ENCODE measurements around the gene ANKHD1.

ANKHD1 gene

DNA sequence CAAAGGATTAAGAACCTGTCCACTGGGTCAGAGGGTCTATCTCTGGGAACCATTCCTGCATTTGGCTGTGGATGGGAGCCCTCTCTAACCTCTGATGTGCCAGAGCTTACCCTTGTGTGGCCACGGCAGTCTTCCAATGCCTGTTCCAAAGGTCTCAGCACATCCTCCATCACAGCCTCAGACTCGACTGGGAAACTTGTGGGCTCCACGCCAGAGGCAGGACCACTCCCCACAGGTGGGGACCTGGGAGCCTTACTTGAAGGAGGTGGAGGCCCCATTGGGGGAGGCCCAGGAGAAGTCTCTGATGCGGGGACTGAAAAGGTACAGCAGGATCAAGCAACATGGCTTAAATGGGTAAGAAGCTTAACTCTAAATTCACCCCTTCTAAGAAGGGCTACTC, 150.2 kb downstream of the ANKHD1 start:
- no peak for DNase-seq
- Histone ChIP-seq H3K27me3 (replicated peaks in 2 of 5; ENCODE audit: control insufficient read depth in 4 of 5, insufficient read depth in 5 of 5, low read length in 4 of 5) (no peaks in the 10 kb centered on the region), H3K4me3 (ENCODE audit: control insufficient read depth in 1 of 7, extremely low read depth in 1 of 7, insufficient read depth in 4 of 7, low read depth in 2 of 7, low read length in 6 of 7) (no peak overlapping the region), H3K9me3 (ENCODE audit: control extremely low read depth in 1 of 5, control insufficient read depth in 4 of 5, insufficient read depth in 2 of 5, low read depth in 1 of 5, low read length in 4 of 5) (no peaks in the 10 kb centered on the region), H3K36me3 (ENCODE audit: control insufficient read depth in 4 of 4, insufficient read depth in 4 of 4, low read length in 3 of 4) (peaks cover 18 to 48% (median 21%) of the 10 kb centered on the region in 4 experiments), H3K27ac (ENCODE audit: insufficient read depth in 1 of 2, low read depth in 1 of 2, low read length in 2 of 2, poor library complexity in 1 of 2, severe bottlenecking in 2 of 2) (no peak overlapping the region), H3K4me1 (ENCODE audit: control extremely low read depth in 1 of 4, control insufficient read depth in 4 of 4, insufficient read depth in 4 of 4, low read length in 3 of 4) (peaks cover 19 to 43% (median 37%) of the 10 kb centered on the region in 4 experiments)
- ChIA-PET CTCF (interaction anchor here (1.7 kb wide), 1 partner anchor 83 kb away, joined by 7 read pairs; no protein-coding TSS in a partner anchor), POLR2A (no interaction called here)
- 100% methylated on average over 2 of the region's 4 CpGs for WGBS (ENCODE audit: insufficient coverage)

DNA sequence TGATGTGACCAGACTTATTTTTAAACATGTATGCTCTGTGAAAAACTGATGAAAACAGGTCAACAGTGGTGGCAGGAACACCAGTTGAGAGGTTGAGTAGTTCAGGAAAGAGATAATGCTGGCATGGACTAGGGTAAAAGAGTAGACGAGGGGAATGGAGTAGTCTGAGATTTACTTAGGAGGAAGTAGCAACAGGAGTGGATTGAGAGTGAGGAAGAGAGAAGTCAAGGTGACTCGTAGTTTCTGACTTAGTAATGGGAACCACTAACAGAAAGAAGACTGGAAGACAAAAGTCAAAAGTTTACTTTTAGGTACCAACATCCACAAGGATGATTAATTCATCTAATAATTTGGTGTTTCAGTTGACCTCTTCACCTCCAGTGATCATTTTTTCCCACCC, 152.0 kb downstream of the ANKHD1 start:
- H3K9me3 ChIP-seq (ENCODE audit: control extremely low read depth in 1 of 5, control insufficient read depth in 4 of 5, insufficient read depth in 2 of 5, low read depth in 1 of 5, low read length in 4 of 5): no peaks in the 10 kb centered on the region
- H3K36me3 ChIP-seq (ENCODE audit: control insufficient read depth in 4 of 4, insufficient read depth in 4 of 4, low read length in 3 of 4): peaks cover 18 to 43% (median 21%) of the 10 kb centered on the region in 4 experiments
- H3K4me1 ChIP-seq (ENCODE audit: control extremely low read depth in 1 of 4, control insufficient read depth in 4 of 4, insufficient read depth in 4 of 4, low read length in 3 of 4): peaks cover 19 to 31% (median 29%) of the 10 kb centered on the region in 4 experiments
- ChIA-PET POLR2A (interaction anchor here (0.6 kb wide), 1 partner anchor 31 kb away, joined by 4 read pairs; no protein-coding TSS in a partner anchor), CTCF (interaction anchor here (0.6 to 1.1 kb wide), 2 partner anchors 12 to 81 kb away, joined by 3 read pairs; no protein-coding TSS in a partner anchor)
- H3K27ac ChIP-seq (ENCODE audit: insufficient read depth in 1 of 2, low read depth in 1 of 2, low read length in 2 of 2, poor library complexity in 1 of 2, severe bottlenecking in 2 of 2): no peak overlapping the region
- WGBS (ENCODE audit: insufficient coverage): no CpG with 5 or more reads among the region's 2 CpGs
- H3K4me3 ChIP-seq (ENCODE audit: control insufficient read depth in 1 of 7, extremely low read depth in 1 of 7, insufficient read depth in 4 of 7, low read depth in 2 of 7, low read length in 6 of 7): no peak overlapping the region
- no peaks in the 10 kb centered on the region for H3K27me3 ChIP-seq (replicated peaks in 2 of 5; ENCODE audit: control insufficient read depth in 4 of 5, insufficient read depth in 5 of 5, low read length in 4 of 5)
- DNase-seq: no peak

DNA sequence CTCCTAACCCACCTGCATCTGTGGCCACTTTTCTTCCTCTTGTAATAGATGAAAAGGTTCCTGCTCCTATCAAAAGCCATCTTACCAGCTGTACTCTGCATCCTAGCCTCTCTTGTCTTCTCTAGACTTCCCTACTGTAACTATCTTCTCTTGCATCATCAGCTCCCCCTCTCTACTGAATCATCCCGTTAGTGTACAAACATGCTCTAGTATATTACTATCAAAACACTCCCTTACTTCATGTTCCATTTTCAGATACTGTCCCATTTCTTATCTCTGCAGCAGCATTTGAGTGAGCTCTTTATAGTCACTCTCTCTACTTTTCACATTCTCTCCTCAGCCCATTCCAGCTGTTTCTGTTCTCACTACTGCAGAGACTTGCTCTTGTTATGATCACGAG, 152.8 kb downstream of the ANKHD1 start:
- ChIA-PET CTCF (interaction anchor here (0.7 to 1.1 kb wide), 2 partner anchors 85 to 136 kb away, joined by 3 read pairs; partner anchors contain the start of genes HARS1, HARS2 and TMCO6), POLR2A (no interaction called here)
- H3K36me3 ChIP-seq (ENCODE audit: control insufficient read depth in 4 of 4, insufficient read depth in 4 of 4, low read length in 3 of 4): peaks cover 18 to 39% (median 21%) of the 10 kb centered on the region in 4 experiments
- H3K27ac ChIP-seq (ENCODE audit: insufficient read depth in 1 of 2, low read depth in 1 of 2, low read length in 2 of 2, poor library complexity in 1 of 2, severe bottlenecking in 2 of 2): no peak overlapping the region
- DNase-seq: no peak
- no peaks in the 10 kb centered on the region for H3K9me3 ChIP-seq (ENCODE audit: control extremely low read depth in 1 of 5, control insufficient read depth in 4 of 5, insufficient read depth in 2 of 5, low read depth in 1 of 5, low read length in 4 of 5)
- WGBS (ENCODE audit: insufficient coverage): 90% methylated on average over 1 of the region's 2 CpGs
- no peak overlapping the region for H3K4me3 ChIP-seq (ENCODE audit: control insufficient read depth in 1 of 7, extremely low read depth in 1 of 7, insufficient read depth in 4 of 7, low read depth in 2 of 7, low read length in 6 of 7)
- peaks cover 12 to 23% (median 21%) of the 10 kb centered on the region in 4 experiments for H3K4me1 ChIP-seq (ENCODE audit: control extremely low read depth in 1 of 4, control insufficient read depth in 4 of 4, insufficient read depth in 4 of 4, low read length in 3 of 4)
- H3K27me3 ChIP-seq (replicated peaks in 2 of 5; ENCODE audit: control insufficient read depth in 4 of 5, insufficient read depth in 5 of 5, low read length in 4 of 5): no peaks in the 10 kb centered on the region

DNA sequence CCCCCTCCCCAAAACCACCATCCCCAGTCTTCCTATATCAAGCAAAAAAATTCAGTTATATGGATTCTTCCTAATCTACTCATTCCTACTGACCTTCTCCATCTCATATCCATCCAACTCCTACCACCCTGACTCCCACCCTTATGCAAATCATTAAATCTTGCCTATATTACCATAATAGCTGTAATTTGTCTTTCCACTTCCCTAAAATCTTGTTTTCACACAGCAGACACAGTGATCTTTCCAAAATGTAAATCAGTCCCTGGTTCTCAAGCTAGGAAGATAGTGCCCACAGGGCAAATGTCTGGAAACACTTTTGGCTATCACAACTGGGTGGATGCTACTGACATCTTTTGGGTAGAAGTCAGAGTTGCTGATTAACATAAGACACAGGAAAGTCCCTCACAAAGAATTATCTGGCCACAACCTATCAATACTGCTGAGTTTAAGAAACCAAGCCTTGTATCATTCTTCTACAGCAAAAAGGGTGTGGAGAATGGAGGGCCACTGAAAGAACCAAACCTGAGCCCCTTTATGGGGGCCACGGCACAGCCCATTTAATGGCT, 154.2 kb downstream of the ANKHD1 start:
- Histone ChIP-seq H3K27me3 (replicated peaks in 2 of 5; ENCODE audit: control insufficient read depth in 4 of 5, insufficient read depth in 5 of 5, low read length in 4 of 5) (no peaks in the 10 kb centered on the region), H3K36me3 (ENCODE audit: control insufficient read depth in 4 of 4, insufficient read depth in 4 of 4, low read length in 3 of 4) (peaks cover 13 to 31% (median 15%) of the 10 kb centered on the region in 4 experiments), H3K9me3 (ENCODE audit: control extremely low read depth in 1 of 5, control insufficient read depth in 4 of 5, insufficient read depth in 2 of 5, low read depth in 1 of 5, low read length in 4 of 5) (no peaks in the 10 kb centered on the region), H3K27ac (ENCODE audit: insufficient read depth in 1 of 2, low read depth in 1 of 2, low read length in 2 of 2, poor library complexity in 1 of 2, severe bottlenecking in 2 of 2) (peak overlapping the region in 1 of 2 experiments; percentile 91), H3K4me1 (ENCODE audit: control extremely low read depth in 1 of 4, control insufficient read depth in 4 of 4, insufficient read depth in 4 of 4, low read length in 3 of 4) (peaks cover 12 to 19% (median 18%) of the 10 kb centered on the region in 4 experiments), H3K4me3 (ENCODE audit: control insufficient read depth in 1 of 7, extremely low read depth in 1 of 7, insufficient read depth in 4 of 7, low read depth in 2 of 7, low read length in 6 of 7) (peak overlapping the region in 4 of 7 experiments; percentile 2 to 93 (median 84))
- POLR2A ChIA-PET: no interaction called here
- CTCF ChIA-PET: interaction anchor here (0.7 to 0.9 kb wide), 2 partner anchors 9 to 10 kb away, joined by 3 read pairs; partner anchors contain the start of gene EIF4EBP3
- 80% methylated on average over 1 of the region's 1 CpG for WGBS (ENCODE audit: insufficient coverage)
- no peak for DNase-seq

DNA sequence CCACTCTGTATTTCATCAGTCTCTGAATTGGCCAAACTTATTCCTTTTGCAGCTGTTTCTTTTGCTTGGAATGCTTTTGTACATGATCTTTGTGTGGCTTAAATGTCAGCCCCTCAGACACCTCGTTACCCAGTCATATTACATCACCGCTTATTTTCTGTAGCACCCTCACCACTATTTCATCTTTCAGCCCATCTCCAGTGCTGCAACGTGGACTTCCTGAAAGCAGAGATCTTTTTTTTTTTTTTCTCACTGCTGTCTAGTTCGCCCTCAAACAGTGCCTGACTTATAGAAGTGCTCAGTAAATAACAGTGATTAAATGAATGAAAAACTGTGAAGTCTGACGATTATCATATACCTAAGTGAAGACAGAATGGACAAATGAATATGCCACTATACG, 154.8 kb downstream of the ANKHD1 start:
- CTCF ChIA-PET: no interaction called here
- WGBS (ENCODE audit: insufficient coverage): 0% methylated on average over 3 of the region's 6 CpGs
- POLR2A ChIA-PET: interaction anchor here (1.6 kb wide), 1 partner anchor 91 kb away, joined by 7 read pairs; the partner anchor contains the start of genes IK and NDUFA2
- Histone ChIP-seq H3K4me1 (ENCODE audit: control extremely low read depth in 1 of 4, control insufficient read depth in 4 of 4, insufficient read depth in 4 of 4, low read length in 3 of 4) (peaks cover 12 to 19% (median 18%) of the 10 kb centered on the region in 4 experiments), H3K4me3 (ENCODE audit: control insufficient read depth in 1 of 7, extremely low read depth in 1 of 7, insufficient read depth in 4 of 7, low read depth in 2 of 7, low read length in 6 of 7) (peak overlapping the region in 6 of 7 experiments; percentile 68 to 93 (median 84)), H3K9me3 (ENCODE audit: control extremely low read depth in 1 of 5, control insufficient read depth in 4 of 5, insufficient read depth in 2 of 5, low read depth in 1 of 5, low read length in 4 of 5) (no peaks in the 10 kb centered on the region), H3K27ac (ENCODE audit: insufficient read depth in 1 of 2, low read depth in 1 of 2, low read length in 2 of 2, poor library complexity in 1 of 2, severe bottlenecking in 2 of 2) (peak overlapping the region in 1 of 2 experiments; percentile 91), H3K27me3 (replicated peaks in 2 of 5; ENCODE audit: control insufficient read depth in 4 of 5, insufficient read depth in 5 of 5, low read length in 4 of 5) (no peaks in the 10 kb centered on the region), H3K36me3 (ENCODE audit: control insufficient read depth in 4 of 4, insufficient read depth in 4 of 4, low read length in 3 of 4) (peaks cover 10 to 30% (median 14%) of the 10 kb centered on the region in 4 experiments)
- peak in 2 of 3 donors; percentile 56 to 64 for DNase-seq

DNA sequence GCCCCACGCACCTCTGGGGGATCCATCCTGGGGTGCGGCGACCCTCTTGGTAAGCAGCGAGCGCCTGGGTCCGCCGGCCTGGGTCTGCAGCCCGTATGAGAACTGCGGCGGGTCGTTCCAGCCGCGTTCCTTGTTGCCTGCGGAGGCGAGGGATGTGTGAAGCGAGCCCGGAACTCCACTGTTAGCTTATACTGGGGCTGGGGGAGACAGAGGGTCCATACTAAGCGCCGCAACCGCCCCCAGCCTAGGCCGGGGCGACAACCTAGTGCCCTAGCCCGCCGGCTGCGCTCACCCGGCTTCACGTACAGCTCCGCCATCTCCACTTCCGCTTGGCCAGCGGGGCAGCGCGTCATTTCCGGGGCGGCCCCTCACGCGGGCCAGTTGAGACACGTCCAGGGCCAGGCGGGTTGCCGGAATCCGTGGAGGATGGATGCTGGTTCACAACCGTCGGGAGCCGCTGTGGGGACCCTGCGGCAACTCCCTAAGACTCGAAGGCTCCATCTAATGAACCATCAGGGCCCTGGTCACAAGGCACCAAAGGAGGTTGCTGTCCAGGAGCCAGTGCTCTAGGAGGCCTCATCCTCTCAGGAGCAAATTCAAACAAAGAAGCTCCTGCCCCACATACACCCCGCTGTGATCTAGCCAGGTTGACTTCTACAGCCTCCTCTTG, 155.6 kb downstream of the ANKHD1 start, which contains the start of gene SRA1:
SRA1 (minus strand) TSS at position 338 of the 670 bp plus-strand sequence; CDS start at position 317, 21 bp downstream.
- WGBS (ENCODE audit: insufficient coverage): under 1% methylated on average over 33 of the region's 46 CpGs
- Histone ChIP-seq H3K27ac (ENCODE audit: insufficient read depth in 1 of 2, low read depth in 1 of 2, low read length in 2 of 2, poor library complexity in 1 of 2, severe bottlenecking in 2 of 2) (peak within 1 kb of the TSS; percentile 74 to 91), H3K4me1 (ENCODE audit: control extremely low read depth in 1 of 4, control insufficient read depth in 4 of 4, insufficient read depth in 4 of 4, low read length in 3 of 4) (peaks cover 12 to 19% (median 18%) of the 10 kb centered on the region in 4 experiments), H3K36me3 (ENCODE audit: control insufficient read depth in 4 of 4, insufficient read depth in 4 of 4, low read length in 3 of 4) (peaks cover 5 to 23% (median 12%) of the 10 kb centered on the region in 4 experiments), H3K9me3 (ENCODE audit: control extremely low read depth in 1 of 5, control insufficient read depth in 4 of 5, insufficient read depth in 2 of 5, low read depth in 1 of 5, low read length in 4 of 5) (no peaks in the 10 kb centered on the region), H3K27me3 (replicated peaks in 2 of 5; ENCODE audit: control insufficient read depth in 4 of 5, insufficient read depth in 5 of 5, low read length in 4 of 5) (no peaks in the 10 kb centered on the region), H3K4me3 (ENCODE audit: control insufficient read depth in 1 of 7, extremely low read depth in 1 of 7, insufficient read depth in 4 of 7, low read depth in 2 of 7, low read length in 6 of 7) (peak within 1 kb of the TSS; percentile 67 to 93 (median 81))
- CTCF ChIA-PET: interaction anchor here (0.9 to 4.8 kb wide), 4 partner anchors 8 to 79 kb away, joined by 3 to 19 read pairs (median 8); partner anchors contain the start of gene EIF4EBP3
- POLR2A ChIA-PET: interaction anchor here (0.9 to 1.6 kb wide), 3 partner anchors 9 to 90 kb away, joined by 3 to 7 read pairs (median 6); partner anchors contain the start of genes EIF4EBP3, IK and NDUFA2
- peak; percentile 81 to 87 (median 81) for DNase-seq
